HTERT RPE-1 (cell line): ENCODE results near the gene PTPRA.

Experiments used
- in situ Hi-C: fragments of 300-500 bp; cut with MboI; formaldehyde crosslinking; loops from 4 replicates; pipeline ENCODE4 v1.14.3; 2020; ENCODE audit warnings: low sequenced_read_pairs

The PTPRA gene

GRCh38 chr20:2847802-2848201, 25.5 kb upstream of the PTPRA start:
- in situ Hi-C loops = no loop called here

DNA sequence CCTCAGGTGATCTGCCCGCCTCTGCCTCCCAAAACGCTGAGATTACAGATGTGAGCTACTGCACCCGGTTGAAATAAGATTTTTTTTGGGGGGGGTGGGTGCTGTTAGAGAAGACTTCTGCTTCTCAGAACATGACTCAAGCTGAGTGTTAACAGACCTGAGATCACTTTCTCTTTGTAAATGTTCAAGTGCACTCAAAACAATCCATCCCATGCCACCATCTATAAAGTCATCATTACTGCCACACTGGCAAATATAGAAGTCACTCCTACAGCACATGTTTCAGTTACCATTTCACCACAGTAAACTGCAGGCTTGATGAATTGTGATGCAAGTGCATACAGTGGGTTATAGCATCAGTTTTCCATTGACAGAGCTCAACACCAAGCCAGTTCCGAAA, 23.8 kb upstream of the PTPRA start:
- in situ Hi-C loops = no loop called here

DNA sequence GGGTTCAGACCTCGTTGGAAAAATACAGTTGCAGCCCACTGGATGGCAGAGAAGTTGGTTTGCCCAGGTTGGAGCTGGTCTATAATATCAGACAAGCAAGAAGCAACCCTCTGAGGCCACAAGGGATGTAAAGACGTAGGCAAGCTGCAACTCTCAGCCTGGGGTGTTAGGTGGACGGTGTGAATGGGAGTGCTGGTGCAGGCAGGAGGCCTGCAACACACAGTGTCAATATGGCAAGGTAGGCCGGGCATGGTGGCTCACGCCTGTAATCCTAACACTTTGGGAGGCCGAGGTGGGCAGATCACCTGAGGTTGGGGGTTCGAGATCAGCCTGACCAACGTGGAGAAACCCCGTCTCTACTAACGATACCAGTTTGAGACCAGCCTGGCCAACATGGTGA, 22.2 kb upstream of the PTPRA start:
- in situ Hi-C loops = no loop called here

DNA sequence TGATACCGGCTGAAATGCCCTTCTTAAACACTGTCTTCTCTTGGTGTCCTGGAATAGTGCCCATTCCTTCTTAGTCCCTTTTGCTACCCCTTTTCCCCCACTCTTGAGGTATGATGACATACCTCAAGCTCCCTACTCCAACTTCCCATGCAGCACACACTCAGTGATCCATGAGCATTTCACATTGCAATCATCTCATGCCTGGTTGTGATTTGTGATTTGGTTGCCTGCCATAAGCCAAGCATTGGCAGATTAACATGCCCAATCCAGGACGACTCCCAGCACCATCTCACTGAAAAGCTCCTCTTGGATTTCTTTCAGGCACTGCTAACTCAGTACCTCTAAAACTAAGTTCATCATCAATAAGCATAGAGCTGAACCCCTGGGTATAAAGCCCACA, 14.7 kb upstream of the PTPRA start:
- in situ Hi-C loops = no loop called here

DNA sequence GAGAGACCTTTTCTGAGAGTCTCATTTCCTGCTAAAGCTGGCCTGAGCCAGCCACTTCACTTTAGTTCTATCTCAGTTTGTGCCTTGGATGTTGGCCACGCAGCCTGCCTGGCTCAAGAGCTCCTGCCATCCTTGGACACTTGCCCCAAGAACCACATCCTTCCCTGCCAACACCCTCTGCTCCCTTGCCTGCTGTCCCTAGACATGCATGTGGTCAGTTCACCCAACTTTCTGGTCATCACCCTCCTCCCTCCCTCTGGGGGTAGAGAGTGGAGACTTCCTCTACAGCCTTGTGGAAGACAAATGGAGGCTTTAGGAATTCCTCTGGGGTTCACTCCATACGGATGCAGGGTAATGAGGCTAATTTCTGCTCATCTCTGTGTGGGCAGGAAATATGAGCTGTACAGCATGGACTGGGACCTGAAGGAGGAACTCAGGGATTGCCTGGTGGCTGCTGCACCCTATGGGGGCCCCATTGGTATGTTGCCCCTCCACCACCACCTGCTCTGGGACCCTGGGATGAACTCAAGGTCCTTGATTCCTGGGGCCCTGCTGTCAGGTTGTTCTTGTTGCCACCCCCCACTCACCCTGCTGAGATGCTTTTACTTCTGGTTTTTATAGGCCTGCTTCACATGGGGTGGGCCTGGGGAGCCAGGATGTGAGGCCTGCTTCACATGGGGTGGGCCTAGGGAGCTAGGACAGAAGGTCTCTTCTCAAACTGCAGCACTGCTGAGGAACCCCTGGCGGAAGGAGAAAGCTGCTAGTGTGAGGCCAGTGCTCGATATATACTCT, 13.8 kb upstream of the PTPRA start:
- in situ Hi-C loops = no loop called here

GRCh38 chr20:2864626-2865025, 8.7 kb upstream of the PTPRA start:
- in situ Hi-C loops = no loop called here

- in situ Hi-C loops = no loop called here
Measured at GRCh38 chr20:2865101-2865500, 8.2 kb upstream of the PTPRA start.

GRCh38 chr20:2865630-2866029, 7.7 kb upstream of the PTPRA start:
- in situ Hi-C loops = no loop called here

- in situ Hi-C loops = no loop called here
Measured at GRCh38 chr20:2866236-2866635, 7.0 kb upstream of the PTPRA start.

DNA sequence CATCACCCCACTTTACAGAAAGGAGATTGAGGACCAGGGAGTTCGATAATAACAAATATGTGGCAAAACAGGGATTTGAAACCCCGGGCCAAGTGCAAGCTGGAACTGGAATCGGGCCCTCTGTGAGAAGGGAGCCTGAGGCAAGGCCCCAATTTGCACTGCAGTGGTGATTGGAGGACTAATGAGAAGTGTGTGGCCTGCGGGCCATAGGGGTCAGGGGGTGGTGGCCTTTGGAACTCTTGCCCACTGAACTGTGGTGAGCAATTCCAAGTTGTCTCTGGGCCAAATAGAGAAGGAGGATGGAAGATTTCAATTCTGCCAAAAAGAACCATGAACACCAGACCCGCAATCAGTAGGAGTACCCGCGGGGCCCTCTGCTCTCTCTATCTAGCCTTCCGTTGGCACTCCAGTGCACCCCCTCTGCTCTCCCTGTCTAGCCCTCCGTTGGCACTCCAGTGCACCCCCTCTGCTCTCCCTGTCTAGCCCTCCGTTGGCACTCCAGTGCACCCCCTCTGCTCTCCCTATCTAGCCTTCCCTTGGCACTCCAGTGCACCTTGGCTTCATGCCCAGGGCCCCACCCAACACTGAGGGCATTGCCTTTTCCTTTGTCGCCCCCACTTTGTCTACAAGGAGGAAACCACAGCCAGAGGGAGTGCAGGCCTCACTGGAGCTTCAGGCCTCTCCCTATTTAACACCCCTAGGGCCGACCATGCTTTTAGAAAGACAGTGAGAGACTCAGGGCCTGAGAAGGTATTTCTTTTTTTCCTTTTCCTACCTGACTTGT, 6.0 kb upstream of the PTPRA start:
- in situ Hi-C loops = no loop called here

GRCh38 chr20:2869381-2869780, 3.9 kb upstream of the PTPRA start:
- in situ Hi-C loops = no loop called here

GRCh38 chr20:2871111-2871465, 2.2 kb upstream of the PTPRA start:
- in situ Hi-C loops = no loop called here

DNA sequence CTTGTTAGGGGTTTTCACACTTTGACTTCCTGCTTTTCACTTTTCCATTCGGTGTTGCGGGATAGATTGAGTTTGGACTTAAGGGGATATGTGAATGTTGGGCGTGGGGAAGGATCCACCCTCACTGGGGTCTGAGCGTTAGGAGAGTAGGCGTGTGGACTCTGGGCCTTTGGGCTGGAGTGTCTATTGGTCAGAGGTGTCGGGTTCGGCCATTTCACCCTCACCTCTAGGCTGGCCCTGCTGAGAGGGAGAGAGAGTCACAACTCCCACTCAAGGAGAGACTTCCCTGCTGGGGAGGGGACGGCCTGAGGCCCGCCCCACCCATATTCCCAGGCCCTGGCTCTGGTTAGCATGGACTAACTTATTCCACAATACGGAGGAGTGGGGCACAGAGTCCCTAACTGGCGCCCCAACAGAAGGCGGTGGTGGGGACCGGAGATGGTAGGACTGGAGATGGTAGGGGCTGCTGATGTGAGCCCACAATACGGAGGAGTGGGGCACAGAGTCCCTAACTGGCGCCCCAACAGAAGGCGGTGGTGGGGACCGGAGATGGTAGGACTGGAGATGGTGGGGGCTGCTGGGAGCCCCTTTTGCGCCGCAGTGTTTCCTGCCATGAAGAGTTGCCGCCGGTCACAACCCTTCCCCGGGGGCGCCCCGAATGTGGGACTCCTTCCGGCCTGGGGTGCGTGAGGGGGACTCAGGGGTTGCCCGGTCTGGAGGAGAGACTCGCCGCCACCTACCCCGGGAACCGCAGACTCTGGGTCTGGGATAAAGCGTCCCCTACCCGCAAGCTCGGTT, 1.4 kb upstream of the PTPRA start:
- in situ Hi-C loops = no loop called here

- in situ Hi-C loops = no loop called here
Measured at GRCh38 chr20:2872459-2873009, 747 bp upstream of the PTPRA start.

- in situ Hi-C loops = no loop called here
Measured at GRCh38 chr20:2873747-2874041, 413 bp downstream of the PTPRA start.

GRCh38 chr20:2874456-2874855, 1.2 kb downstream of the PTPRA start:
- in situ Hi-C loops = no loop called here

DNA sequence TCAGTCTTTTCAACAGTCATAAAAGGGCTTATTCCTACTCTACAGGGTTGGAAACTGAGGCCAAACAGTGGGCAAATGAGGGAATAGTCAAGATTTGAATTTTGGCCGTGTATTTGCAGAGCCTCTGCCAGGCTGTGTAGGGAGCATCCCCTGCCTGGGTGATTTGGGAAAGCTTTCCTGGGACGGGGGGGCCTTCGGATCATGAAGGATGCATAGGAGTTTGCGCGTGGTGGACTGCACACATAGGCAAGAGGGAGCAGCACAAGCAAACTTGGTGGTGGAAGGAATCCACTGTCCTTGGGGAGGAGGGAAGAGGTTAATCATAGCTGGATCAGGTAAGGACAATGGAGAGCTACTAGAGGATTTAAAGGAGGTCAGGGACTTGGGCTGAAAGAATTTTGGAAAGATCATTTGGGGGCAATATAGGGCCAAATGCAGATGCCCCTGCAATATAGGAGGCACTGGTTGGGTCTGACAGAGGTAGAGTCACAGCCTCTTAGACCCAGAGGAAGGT, 2.5 kb downstream of the PTPRA start:
- in situ Hi-C loops = no loop called here

GRCh38 chr20:2878515-2878914, 5.2 kb downstream of the PTPRA start:
- in situ Hi-C loops = no loop called here

GRCh38 chr20:2879146-2879545, 5.9 kb downstream of the PTPRA start:
- in situ Hi-C loops = no loop called here

- in situ Hi-C loops = no loop called here
Measured at GRCh38 chr20:2880650-2881049, 7.4 kb downstream of the PTPRA start.
